Stimulated activated CD4-positive, alpha-beta T cell treated with anti-CD3 and anti-CD28 coated beads, Interleukin-1b, Interleukin-23, amount 100 ng/mL, for 48 hours (primary cell): ENCODE results near the gene OVOL1.
"Not testable (repeated sequence)": the region's sequence is repeated elsewhere in the genome, so short reads cannot be mapped to it uniquely, and the experiment has no call there.

Source experiments
- DNase-seq: peaks from one replicate; pipeline ENCODE4 v3.0.0-alpha.2; 2020

Gene OVOL1

GRCh38 chr11:65817835-65818680 lies 31.2 kb downstream of the OVOL1 start:
- DNase-seq, result peak; percentile 90

- no peak for DNase-seq
Observed at GRCh38 chr11:65821107-65821506, 34.2 kb downstream of the OVOL1 start.

GRCh38 chr11:65822776-65823528 lies 36.1 kb downstream of the OVOL1 start:
- no peak for DNase-seq

- DNase-seq, result no peak
Observed at GRCh38 chr11:65826984-65827735, 40.3 kb downstream of the OVOL1 start.

- DNase-seq, result no peak
Observed at GRCh38 chr11:65829459-65829858, 42.6 kb downstream of the OVOL1 start.

- not testable (repeated sequence) for DNase-seq
Observed at GRCh38 chr11:65832231-65832630, 45.4 kb downstream of the OVOL1 start.

- DNase-seq, result peak; percentile 96
Observed at GRCh38 chr11:65833297-65834030, 46.6 kb downstream of the OVOL1 start, which contains the start of gene SNX32. TSS of gene SNX32 (plus strand) at chr11:65833963. CDS start at chr11:65834066, 103 bp downstream.

- no peak for DNase-seq
Observed at GRCh38 chr11:65834202-65834601, 47.3 kb downstream of the OVOL1 start.

GRCh38 chr11:65842144-65842543 lies 55.3 kb downstream of the OVOL1 start:
- DNase-seq, result no peak

- DNase-seq, result no peak
Observed at GRCh38 chr11:65843811-65844210, 56.9 kb downstream of the OVOL1 start.

- no peak for DNase-seq
Observed at GRCh38 chr11:65844231-65844872, 57.5 kb downstream of the OVOL1 start.
